HG03280 (cell line): Measurements from ENCODE around the gene RPS6KC1.
"Not testable (repeated sequence)": the region's sequence is repeated elsewhere in the genome, so short reads cannot be mapped to it uniquely, and the experiment has no call there.

ENCODE experiments used
- ATAC-seq: cut with Tn5 transposase; IDR thresholded peaks from one replicate; pipeline ENCODE4 v1.9.1; 2021; ENCODE audit warnings: mild to moderate bottlenecking, moderate library complexity; ENCODE audit not compliant: unreplicated experiment

Gene RPS6KC1

GRCh38 chr1:213148905-213149304 lies 97.9 kb downstream of the RPS6KC1 start:
- no peak for ATAC-seq

- ATAC-seq: not testable (repeated sequence)
Observed at GRCh38 chr1:213150090-213150489, 99.0 kb downstream of the RPS6KC1 start.

- no peak for ATAC-seq
Observed at GRCh38 chr1:213154056-213154685, 103.1 kb downstream of the RPS6KC1 start.

- no peak for ATAC-seq
Observed at GRCh38 chr1:213159376-213159775, 108.3 kb downstream of the RPS6KC1 start.

GRCh38 chr1:213160442-213160841 lies 109.4 kb downstream of the RPS6KC1 start:
- ATAC-seq: not testable (repeated sequence)

GRCh38 chr1:213162338-213162737 lies 111.3 kb downstream of the RPS6KC1 start:
- no peak for ATAC-seq

GRCh38 chr1:213162862-213163261 lies 111.8 kb downstream of the RPS6KC1 start:
- ATAC-seq: no peak

GRCh38 chr1:213163278-213163711 lies 112.3 kb downstream of the RPS6KC1 start:
- no peak for ATAC-seq

GRCh38 chr1:213164561-213164960 lies 113.5 kb downstream of the RPS6KC1 start:
- no peak for ATAC-seq

- ATAC-seq: no peak
Observed at GRCh38 chr1:213166852-213167251, 115.8 kb downstream of the RPS6KC1 start.

GRCh38 chr1:213171711-213172110 lies 120.7 kb downstream of the RPS6KC1 start:
- no peak for ATAC-seq

GRCh38 chr1:213176341-213176740 lies 125.3 kb downstream of the RPS6KC1 start:
- ATAC-seq: no peak

GRCh38 chr1:213179784-213180183 lies 128.7 kb downstream of the RPS6KC1 start:
- no peak for ATAC-seq

GRCh38 chr1:213180833-213181232 lies 129.8 kb downstream of the RPS6KC1 start:
- no peak for ATAC-seq

- ATAC-seq: no peak
Observed at GRCh38 chr1:213183036-213183672, 132.1 kb downstream of the RPS6KC1 start.

GRCh38 chr1:213186168-213186567 lies 135.1 kb downstream of the RPS6KC1 start:
- ATAC-seq: no peak

- no peak for ATAC-seq
Observed at GRCh38 chr1:213192026-213192425, 141.0 kb downstream of the RPS6KC1 start.

- ATAC-seq: no peak
Observed at GRCh38 chr1:213194383-213194782, 143.3 kb downstream of the RPS6KC1 start.

- no peak for ATAC-seq
Observed at GRCh38 chr1:213194855-213195254, 143.8 kb downstream of the RPS6KC1 start.

GRCh38 chr1:213196328-213197054 lies 145.4 kb downstream of the RPS6KC1 start:
- ATAC-seq: not testable (repeated sequence)

- no peak for ATAC-seq
Observed at GRCh38 chr1:213200630-213201029, 149.6 kb downstream of the RPS6KC1 start.
